ENCODE results near the gene CFAP46.

- TF ChIP-seq POLR2A (IDR thresholded peaks at IDR 0.05) (no peak), CTCF (IDR thresholded peaks at IDR 0.05) (no peak)
Measured at GRCh38 chr10:132957981-132958882, 15.9 kb upstream of the CFAP46 start.

All from Peyer's patch (tissue), 4 donors.